ENCODE results near the gene ZBTB7B. TPM values are rescaled to one million over a fixed set of nuclear protein-coding genes. Genes with fewer than 3 reads are reported as not detected.

The ZBTB7B gene
- total and polyA plus RNA-seq, 9 of the 15 experiments (the other 6 are each of a cell fraction or from before 2014, with no cell fraction given) = 0.04 to 46.5 (median 15.2) TPM

DNA sequence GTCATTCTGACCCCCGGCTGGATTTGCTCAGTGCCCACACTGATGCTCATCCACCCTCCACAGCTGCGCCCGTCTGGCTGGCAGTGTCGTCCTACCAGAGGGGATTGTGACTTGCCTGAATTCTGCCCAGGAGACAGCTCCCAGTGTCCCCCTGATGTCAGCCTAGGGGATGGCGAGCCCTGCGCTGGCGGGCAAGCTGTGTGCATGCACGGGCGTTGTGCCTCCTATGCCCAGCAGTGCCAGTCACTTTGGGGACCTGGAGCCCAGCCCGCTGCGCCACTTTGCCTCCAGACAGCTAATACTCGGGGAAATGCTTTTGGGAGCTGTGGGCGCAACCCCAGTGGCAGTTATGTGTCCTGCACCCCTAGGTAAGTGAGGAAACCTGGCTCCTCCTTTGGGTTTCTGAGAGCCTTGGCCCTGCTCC is 55.2 kb downstream of the ZBTB7B start:
- Histone ChIP-seq H3K4me2 (ENCODE audit: insufficient read depth, low read length) (no peak overlapping the region), H3K9ac (ENCODE audit: insufficient read depth in 1 of 2, low read depth in 2 of 2, low read length in 2 of 2) (peak overlapping the region in 1 of 2 experiments; percentile 61; a peak in 2 of 4 replicates), H3K9me1 (ENCODE audit: control insufficient read depth, insufficient read depth, low read length) (peaks cover 4% of the 10 kb centered on the region), H3K4me1 (replicated peaks in 1 of 2; ENCODE audit: control insufficient read depth in 2 of 2, insufficient read depth in 2 of 2, low read length in 2 of 2) (peaks cover 12 to 38% of the 10 kb centered on the region in 2 experiments), H4K20me1 (replicated peaks; ENCODE audit: control insufficient read depth, insufficient read depth, low read length) (no peaks in the 10 kb centered on the region; the same call in 1 of the 2 replicates), H2AFZ (ENCODE audit: low read depth, low read length) (no peak overlapping the region), H3K4me3 (no peak overlapping the region), H3K36me3 (ENCODE audit: control insufficient read depth, insufficient read depth, low read length) (peaks cover 68% of the 10 kb centered on the region; the same call in 2 of the 3 replicates), H3K27me3 (ENCODE audit: control insufficient read depth in 2 of 2, insufficient read depth in 2 of 2, low read length in 2 of 2) (no peaks in the 10 kb centered on the region), H3K79me2 (ENCODE audit: control insufficient read depth, insufficient read depth, low read length) (no peaks in the 10 kb centered on the region), H3K27ac (ENCODE audit: extremely low read depth, low read depth, low read length) (no peak overlapping the region), H3K9me3 (replicated peaks; ENCODE audit: control insufficient read depth, insufficient read depth, low read depth, low read length) (no peaks in the 10 kb centered on the region)
- ChIA-PET CTCF (ENCODE audit: low intra/inter-chr PET ratio) (no interaction called here), POLR2A (interaction anchor here (0.5 to 1.3 kb wide), 4 partner anchors 18 to 195 kb away, joined by 3 to 4 read pairs (median 4); partner anchors contain the start of gene KRTCAP2)
- in situ Hi-C loops (cut with MboI) (no loop called here), intact Hi-C loops (cut with micrococcal nuclease) (no loop called here)
- ATAC-seq = no peak
- DNase-seq (ENCODE audit: extremely low read depth in 1 of 4, low spot score in 3 of 4) = no peak
- no peak for FAIRE-seq
- WGBS (ENCODE audit: insufficient coverage, low coverage, missing lambda C conversion rate) = 90% methylated on average over 13 of the region's 13 CpGs
- BruUV-seq (replicated peaks) = no TSS peak
- TF ChIP-seq NR2C1 (IDR thresholded peaks at IDR 0.05) (no peak), NR2C1 (tag; IDR thresholded peaks at IDR 0.05) (no peak), RBFOX2 (IDR thresholded peaks at IDR 0.05; ENCODE audit: low read depth, low read length) (peak; percentile 46; the same call in 1 of the 2 replicates), NUFIP1 (IDR thresholded peaks at IDR 0.05; ENCODE audit: partially characterized antibody) (no peak), PHB (CRISPR knock-in tag; IDR thresholded peaks at IDR 0.05) (no peak), IFI16 (CRISPR knock-in tag; IDR thresholded peaks at IDR 0.05) (no peak), TEAD1 (CRISPR knock-in tag; IDR thresholded peaks at IDR 0.05) (peak in 1 of 2 experiments; percentile 84; a peak in 1 of 4 replicates), RCOR1 (IDR thresholded peaks at IDR 0.05; ENCODE audit: borderline replicate concordance in 1 of 2, low read depth in 2 of 2, low read length in 2 of 2) (no peak), ZNF780A (CRISPR knock-in tag; IDR thresholded peaks at IDR 0.05) (no peak), ZBTB1 (CRISPR knock-in tag; IDR thresholded peaks at IDR 0.05; ENCODE audit: borderline replicate concordance, low read depth) (no peak), LARP7 (IDR thresholded peaks at IDR 0.05) (no peak)
- TF ChIP-seq, protein P1, sequence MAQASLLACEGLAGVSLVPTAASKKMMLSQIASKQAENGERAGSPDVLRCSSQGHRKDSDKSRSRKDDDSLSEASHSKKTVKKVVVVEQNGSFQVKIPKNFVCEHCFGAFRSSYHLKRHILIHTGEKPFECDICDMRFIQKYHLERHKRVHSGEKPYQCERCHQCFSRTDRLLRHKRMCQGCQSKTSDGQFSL (CRISPR knock-in tag; IDR thresholded peaks at IDR 0.05) = no peak
- TF ChIP-seq, protein P1 (tag; IDR thresholded peaks at IDR 0.05) = no peak
- TF ChIP-seq, protein P2, sequence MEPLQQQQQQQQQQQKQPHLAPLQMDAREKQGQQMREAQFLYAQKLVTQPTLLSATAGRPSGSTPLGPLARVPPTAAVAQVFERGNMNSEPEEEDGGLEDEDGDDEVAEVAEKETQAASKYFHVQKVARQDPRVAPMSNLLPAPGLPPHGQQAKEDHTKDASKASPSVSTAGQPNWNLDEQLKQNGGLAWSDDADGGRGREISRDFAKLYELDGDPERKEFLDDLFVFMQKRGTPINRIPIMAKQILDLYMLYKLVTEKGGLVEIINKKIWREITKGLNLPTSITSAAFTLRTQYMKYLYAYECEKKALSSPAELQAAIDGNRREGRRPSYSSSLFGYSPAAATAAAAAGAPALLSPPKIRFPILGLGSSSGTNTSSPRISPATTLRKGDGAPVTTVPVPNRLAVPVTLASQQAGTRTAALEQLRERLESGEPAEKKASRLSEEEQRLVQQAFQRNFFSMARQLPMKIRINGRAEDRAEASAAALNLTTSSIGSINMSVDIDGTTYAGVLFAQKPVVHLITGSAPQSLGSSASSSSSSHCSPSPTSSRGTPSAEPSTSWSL (CRISPR knock-in tag; IDR thresholded peaks at IDR 0.05; ENCODE audit: borderline replicate concordance) = no peak
- TF ChIP-seq, protein P3, sequence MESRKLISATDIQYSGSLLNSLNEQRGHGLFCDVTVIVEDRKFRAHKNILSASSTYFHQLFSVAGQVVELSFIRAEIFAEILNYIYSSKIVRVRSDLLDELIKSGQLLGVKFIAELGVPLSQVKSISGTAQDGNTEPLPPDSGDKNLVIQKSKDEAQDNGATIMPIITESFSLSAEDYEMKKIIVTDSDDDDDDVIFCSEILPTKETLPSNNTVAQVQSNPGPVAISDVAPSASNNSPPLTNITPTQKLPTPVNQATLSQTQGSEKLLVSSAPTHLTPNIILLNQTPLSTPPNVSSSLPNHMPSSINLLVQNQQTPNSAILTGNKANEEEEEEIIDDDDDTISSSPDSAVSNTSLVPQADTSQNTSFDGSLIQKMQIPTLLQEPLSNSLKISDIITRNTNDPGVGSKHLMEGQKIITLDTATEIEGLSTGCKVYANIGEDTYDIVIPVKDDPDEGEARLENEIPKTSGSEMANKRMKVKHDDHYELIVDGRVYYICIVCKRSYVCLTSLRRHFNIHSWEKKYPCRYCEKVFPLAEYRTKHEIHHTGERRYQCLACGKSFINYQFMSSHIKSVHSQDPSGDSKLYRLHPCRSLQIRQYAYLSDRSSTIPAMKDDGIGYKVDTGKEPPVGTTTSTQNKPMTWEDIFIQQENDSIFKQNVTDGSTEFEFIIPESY (CRISPR knock-in tag; IDR thresholded peaks at IDR 0.05) = peak; percentile 93
- TF ChIP-seq, protein P4, sequence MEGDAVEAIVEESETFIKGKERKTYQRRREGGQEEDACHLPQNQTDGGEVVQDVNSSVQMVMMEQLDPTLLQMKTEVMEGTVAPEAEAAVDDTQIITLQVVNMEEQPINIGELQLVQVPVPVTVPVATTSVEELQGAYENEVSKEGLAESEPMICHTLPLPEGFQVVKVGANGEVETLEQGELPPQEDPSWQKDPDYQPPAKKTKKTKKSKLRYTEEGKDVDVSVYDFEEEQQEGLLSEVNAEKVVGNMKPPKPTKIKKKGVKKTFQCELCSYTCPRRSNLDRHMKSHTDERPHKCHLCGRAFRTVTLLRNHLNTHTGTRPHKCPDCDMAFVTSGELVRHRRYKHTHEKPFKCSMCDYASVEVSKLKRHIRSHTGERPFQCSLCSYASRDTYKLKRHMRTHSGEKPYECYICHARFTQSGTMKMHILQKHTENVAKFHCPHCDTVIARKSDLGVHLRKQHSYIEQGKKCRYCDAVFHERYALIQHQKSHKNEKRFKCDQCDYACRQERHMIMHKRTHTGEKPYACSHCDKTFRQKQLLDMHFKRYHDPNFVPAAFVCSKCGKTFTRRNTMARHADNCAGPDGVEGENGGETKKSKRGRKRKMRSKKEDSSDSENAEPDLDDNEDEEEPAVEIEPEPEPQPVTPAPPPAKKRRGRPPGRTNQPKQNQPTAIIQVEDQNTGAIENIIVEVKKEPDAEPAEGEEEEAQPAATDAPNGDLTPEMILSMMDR (IDR thresholded peaks at IDR 0.05 in 2 of 3, conservative IDR thresholded peaks at IDR 0.05 in 1 of 3; ENCODE audit: insufficient read depth in 2 of 3, low read depth in 1 of 3, low read length in 3 of 3) = peak in 2 of 3 experiments; percentile 9 to 14; a peak in 1 of 6 replicates

Data from K562 (cell line).